Body of pancreas (tissue), 4 donors: ENCODE data around the gene RBM44.

Source experiments
- POLR2A ChIP-seq, 3 donors: fragments of 450-650 bp; IDR thresholded peaks; one replicate each; pipeline ENCODE4 v1.6.1; 2016; ENCODE audit warnings: antibody characterized with exemption in 3 of 3, mild to moderate bottlenecking in 2 of 3
- TF ChIP-seq, protein P1 (sequence below), 7 experiments: fragments of 450-650 bp in 4 of 7; fragments of 200-600 bp in 3 of 7; sonication (generic) in 3 of 7; IDR thresholded peaks; one replicate each; pipeline ENCODE4 v1.5.1; 2016 to 2019; ENCODE audit warnings: antibody characterized with exemption in 7 of 7

- TF ChIP-seq, protein P1, sequence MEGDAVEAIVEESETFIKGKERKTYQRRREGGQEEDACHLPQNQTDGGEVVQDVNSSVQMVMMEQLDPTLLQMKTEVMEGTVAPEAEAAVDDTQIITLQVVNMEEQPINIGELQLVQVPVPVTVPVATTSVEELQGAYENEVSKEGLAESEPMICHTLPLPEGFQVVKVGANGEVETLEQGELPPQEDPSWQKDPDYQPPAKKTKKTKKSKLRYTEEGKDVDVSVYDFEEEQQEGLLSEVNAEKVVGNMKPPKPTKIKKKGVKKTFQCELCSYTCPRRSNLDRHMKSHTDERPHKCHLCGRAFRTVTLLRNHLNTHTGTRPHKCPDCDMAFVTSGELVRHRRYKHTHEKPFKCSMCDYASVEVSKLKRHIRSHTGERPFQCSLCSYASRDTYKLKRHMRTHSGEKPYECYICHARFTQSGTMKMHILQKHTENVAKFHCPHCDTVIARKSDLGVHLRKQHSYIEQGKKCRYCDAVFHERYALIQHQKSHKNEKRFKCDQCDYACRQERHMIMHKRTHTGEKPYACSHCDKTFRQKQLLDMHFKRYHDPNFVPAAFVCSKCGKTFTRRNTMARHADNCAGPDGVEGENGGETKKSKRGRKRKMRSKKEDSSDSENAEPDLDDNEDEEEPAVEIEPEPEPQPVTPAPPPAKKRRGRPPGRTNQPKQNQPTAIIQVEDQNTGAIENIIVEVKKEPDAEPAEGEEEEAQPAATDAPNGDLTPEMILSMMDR (IDR thresholded peaks at IDR 0.05): no peak
- no peak for TF ChIP-seq POLR2A (IDR thresholded peaks at IDR 0.05)
These were observed 74.8 kb downstream of the RBM44 start for GRCh38 chr2:237873421-237873831.
